GM13977 (cell line): ENCODE results near the gene FHIT.
"Not testable (repeated sequence)": the region's sequence is repeated elsewhere in the genome, so short reads cannot be mapped to it uniquely, and the experiment has no call there.

Source experiments
- DNase-seq: peaks from one replicate; pipeline ENCODE4 v3.0.0; 2012; ENCODE audit warnings: low spot score
- CTCF ChIP-seq: IDR thresholded peaks from 2 replicates; pipeline ENCODE4 v1.5.1; 2012; ENCODE audit warnings: mild to moderate bottlenecking, control low read depth; ENCODE audit not compliant: insufficient read depth; ENCODE audit errors: extremely low read depth, missing control alignments
- in situ Hi-C: fragments of 300-500 bp; cut with MboI; formaldehyde crosslinking; loops from one replicate; pipeline ENCODE4 v1.12.0; 2022; ENCODE audit warnings: low sequenced_read_pairs, low pct_unique_long_range_greater_than_20kb, mixed read lengths, inconsistent platforms; ENCODE audit not compliant: unreplicated experiment

The FHIT gene

GRCh38 chr3:59803268-59803667 lies 1448.0 kb downstream of the FHIT start:
- DNase-seq, result no peak
- in situ Hi-C loops, result no loop called here
- no peak for TF ChIP-seq CTCF

GRCh38 chr3:59802453-59802852 lies 1448.8 kb downstream of the FHIT start:
- DNase-seq, in situ Hi-C loops: not testable (repeated sequence)

- DNase-seq, result no peak
- in situ Hi-C loops, result no loop called here
- TF ChIP-seq CTCF, result no peak
These were observed 1449.2 kb downstream of the FHIT start for GRCh38 chr3:59802045-59802444.

GRCh38 chr3:59800481-59800880 lies 1450.8 kb downstream of the FHIT start:
- in situ Hi-C loops, result no loop called here
- DNase-seq, result no peak
- TF ChIP-seq CTCF, result no peak

GRCh38 chr3:59798372-59799086 lies 1452.7 kb downstream of the FHIT start:
- DNase-seq, result no peak
- in situ Hi-C loops, result no loop called here
- TF ChIP-seq CTCF, result no peak

- TF ChIP-seq CTCF, result no peak
- in situ Hi-C loops, result no loop called here
- no peak for DNase-seq
These were observed 1453.7 kb downstream of the FHIT start for GRCh38 chr3:59797533-59797932.

GRCh38 chr3:59796456-59796855 lies 1454.8 kb downstream of the FHIT start:
- TF ChIP-seq CTCF, result no peak
- in situ Hi-C loops, result no loop called here
- no peak for DNase-seq
